ENCODE measurements around the gene NFKBIE.

GRCh38 chr6:44271406-44271723 is 6.0 kb upstream of the NFKBIE start:
- TF ChIP-seq, protein P1, sequence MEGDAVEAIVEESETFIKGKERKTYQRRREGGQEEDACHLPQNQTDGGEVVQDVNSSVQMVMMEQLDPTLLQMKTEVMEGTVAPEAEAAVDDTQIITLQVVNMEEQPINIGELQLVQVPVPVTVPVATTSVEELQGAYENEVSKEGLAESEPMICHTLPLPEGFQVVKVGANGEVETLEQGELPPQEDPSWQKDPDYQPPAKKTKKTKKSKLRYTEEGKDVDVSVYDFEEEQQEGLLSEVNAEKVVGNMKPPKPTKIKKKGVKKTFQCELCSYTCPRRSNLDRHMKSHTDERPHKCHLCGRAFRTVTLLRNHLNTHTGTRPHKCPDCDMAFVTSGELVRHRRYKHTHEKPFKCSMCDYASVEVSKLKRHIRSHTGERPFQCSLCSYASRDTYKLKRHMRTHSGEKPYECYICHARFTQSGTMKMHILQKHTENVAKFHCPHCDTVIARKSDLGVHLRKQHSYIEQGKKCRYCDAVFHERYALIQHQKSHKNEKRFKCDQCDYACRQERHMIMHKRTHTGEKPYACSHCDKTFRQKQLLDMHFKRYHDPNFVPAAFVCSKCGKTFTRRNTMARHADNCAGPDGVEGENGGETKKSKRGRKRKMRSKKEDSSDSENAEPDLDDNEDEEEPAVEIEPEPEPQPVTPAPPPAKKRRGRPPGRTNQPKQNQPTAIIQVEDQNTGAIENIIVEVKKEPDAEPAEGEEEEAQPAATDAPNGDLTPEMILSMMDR (IDR thresholded peaks at IDR 0.05; ENCODE audit: low read depth, low read length): no peak
- no peak for TF ChIP-seq EZH2phosphoT487 (IDR thresholded peaks at IDR 0.05; ENCODE audit: low read depth)
